Caco-2 (cell line): ENCODE data around the gene EMB. TPM values are rescaled to one million over a fixed set of nuclear protein-coding genes. Genes with fewer than 3 reads are reported as not detected.

Experiments used
- BruUV-seq: library from RNA; stranded (reverse); fragments of 400-500 nt; replicated peaks from 2 replicates; lab custom pipeline; 2021; lab: Mats Ljungman, UMichigan
- CTCF ChIA-PET: fragments of 300-600 bp; sonication (Branson Sonifier 250); formaldehyde crosslinking; loops from one replicate; lab custom pipeline; 2022; ENCODE audit warnings: antibody characterized with exemption; lab: Charles Lee
- POLR2A ChIA-PET: fragments of 300-600 bp; sonication (Branson Sonifier 250); formaldehyde crosslinking; loops from one replicate; lab custom pipeline; 2022; ENCODE audit warnings: antibody characterized with exemption; lab: Charles Lee
- DNase-seq, 2 experiments: peaks; one replicate each; pipeline versions ENCODE4 v3.0.0 to v3.0.0-alpha.2; 2020 to 2022
- H3K27me3 ChIP-seq: replicated peaks from 2 replicates; pipeline ENCODE4 v1.6.0; 2011; ENCODE audit warnings: low read length; ENCODE audit not compliant: control insufficient read depth, insufficient read depth
- H3K36me3 ChIP-seq: 2 replicates; pipeline ENCODE4 v1.5.1; 2011; ENCODE audit warnings: low read length; ENCODE audit not compliant: control insufficient read depth, insufficient read depth
- H3K4me1 ChIP-seq: fragments of 250-450 bp; sonication (Bioruptor Pico); 2 replicates; pipeline ENCODE4 v1.5.1; 2020; ENCODE audit warnings: mild to moderate bottlenecking
- H3K4me3 ChIP-seq: 2 replicates; pipeline ENCODE4 v1.5.1; 2011; ENCODE audit warnings: low read depth, mild to moderate bottlenecking, control low read depth, low read length
- H3K9me3 ChIP-seq: fragments of 250-450 bp; sonication (Bioruptor Pico); 2 replicates; pipeline ENCODE4 v1.5.1; 2020; ENCODE audit warnings: mild to moderate bottlenecking, moderate library complexity
- H3K27ac Mint-ChIP-seq: one replicate; pipeline ENCODE4 v1.8.0; 2022; ENCODE audit warnings: mixed read lengths; ENCODE audit not compliant: unreplicated experiment
- H3K27me3 Mint-ChIP-seq: one replicate; pipeline ENCODE4 v1.8.0; 2022; ENCODE audit warnings: mixed read lengths; ENCODE audit not compliant: insufficient read depth, unreplicated experiment
- H3K36me3 Mint-ChIP-seq: one replicate; pipeline ENCODE4 v1.8.0; 2022; ENCODE audit warnings: mild to moderate bottlenecking, mixed read lengths; ENCODE audit not compliant: insufficient read depth, unreplicated experiment
- H3K4me1 Mint-ChIP-seq: one replicate; pipeline ENCODE4 v1.8.0; 2022; ENCODE audit warnings: low read depth, mixed read lengths; ENCODE audit not compliant: unreplicated experiment
- H3K4me3 Mint-ChIP-seq: one replicate; pipeline ENCODE4 v1.8.0; 2022; ENCODE audit warnings: mild to moderate bottlenecking, moderate library complexity, mixed read lengths; ENCODE audit not compliant: unreplicated experiment
- H3K9me3 Mint-ChIP-seq: one replicate; pipeline ENCODE4 v1.8.0; 2022; ENCODE audit warnings: mixed read lengths; ENCODE audit not compliant: unreplicated experiment
- CTCF ChIP-seq, 2 experiments: fragments of 200-600 bp in 1 of 2; IDR thresholded peaks; 1 replicate in 1 of 2; 2 replicates in 1 of 2; pipeline versions ENCODE4 v1.5.1 to v1.8.0; 2011 to 2022; ENCODE audit warnings: antibody characterized with exemption in 1 of 2, control low read depth in 1 of 2, inconsistent platforms in 1 of 2, low read depth in 1 of 2, low read length in 1 of 2, mild to moderate bottlenecking in 1 of 2, moderate library complexity in 1 of 2; ENCODE audit not compliant: insufficient read depth in 1 of 2, severe bottlenecking in 1 of 2, unreplicated experiment in 1 of 2
- intact Hi-C: fragments of 100-400 bp; cut with micrococcal nuclease; formaldehyde crosslinking; loops from one replicate; pipeline ENCODE4 v1.10.0; 2022; ENCODE audit not compliant: unreplicated experiment
- total RNA-seq: library from RNA; stranded (reverse); gene quantifications from 2 replicates; pipeline ENCODE4 v1.2.3, GENCODE V29; 2022

Gene EMB
- total RNA-seq, 1 experiment from 2014 or later = 0.54 TPM

- Histone ChIP-seq H3K9me3 (no peaks in the 10 kb centered on the region), H3K4me3 (no peak overlapping the region), H3K4me1 (no peaks in the 10 kb centered on the region), H3K27me3 (no peaks in the 10 kb centered on the region), H3K36me3 (no peaks in the 10 kb centered on the region)
- no peaks in the 10 kb centered on the region for H3K36me3 Mint-ChIP-seq
- CTCF ChIA-PET = no interaction called here
- no peaks in the 10 kb centered on the region for H3K27me3 Mint-ChIP-seq
- no peak for TF ChIP-seq CTCF (IDR thresholded peaks at IDR 0.05; ENCODE audit: insufficient read depth in 1 of 2, low read depth in 1 of 2, low read length in 1 of 2, severe bottlenecking in 1 of 2, unreplicated experiment in 1 of 2)
- intact Hi-C loops = no loop called here
- peaks cover 18% of the 10 kb centered on the region for H3K9me3 Mint-ChIP-seq
- POLR2A ChIA-PET = no interaction called here
- no peak for DNase-seq
- no peak overlapping the region for H3K27ac Mint-ChIP-seq
- BruUV-seq = no TSS peak
- H3K4me1 Mint-ChIP-seq = no peaks in the 10 kb centered on the region
- no peak overlapping the region for H3K4me3 Mint-ChIP-seq
These were observed 88.7 kb downstream of the EMB start for GRCh38 chr5:50352382-50352781.

Other genes starting within 250 kb of the EMB start
- gene PARP8, start 225.3 kb upstream of the EMB start, total RNA-seq = 0.79 and 0.97 TPM in 2 replicates